GM18517 (cell line): ENCODE measurements around the gene PSMD1.

Source experiments
- ATAC-seq: cut with Tn5 transposase; IDR thresholded peaks from one replicate; pipeline ENCODE4 v1.9.1; 2021; ENCODE audit warnings: mild to moderate bottlenecking, moderate library complexity; ENCODE audit not compliant: unreplicated experiment

PSMD1 gene

DNA sequence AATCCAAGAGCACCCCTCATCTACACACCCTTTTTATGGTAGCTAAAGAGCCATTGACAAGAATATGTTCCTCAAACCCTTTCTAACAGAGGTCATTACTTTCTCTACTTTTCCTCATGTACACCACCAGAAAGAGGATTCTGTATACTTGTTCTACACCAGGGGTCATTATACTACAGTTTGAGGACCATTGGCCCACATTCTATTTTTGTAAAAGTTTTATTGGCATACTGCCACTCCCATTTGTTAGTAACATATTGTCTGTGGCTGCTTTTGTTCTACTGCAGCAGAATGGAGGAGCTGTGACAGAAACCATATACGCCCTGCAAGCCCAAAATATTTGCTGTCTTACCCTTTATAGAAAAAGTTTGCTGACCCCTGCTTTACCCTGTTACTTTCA lies 53.9 kb downstream of the PSMD1 start:
- ATAC-seq = no peak

DNA sequence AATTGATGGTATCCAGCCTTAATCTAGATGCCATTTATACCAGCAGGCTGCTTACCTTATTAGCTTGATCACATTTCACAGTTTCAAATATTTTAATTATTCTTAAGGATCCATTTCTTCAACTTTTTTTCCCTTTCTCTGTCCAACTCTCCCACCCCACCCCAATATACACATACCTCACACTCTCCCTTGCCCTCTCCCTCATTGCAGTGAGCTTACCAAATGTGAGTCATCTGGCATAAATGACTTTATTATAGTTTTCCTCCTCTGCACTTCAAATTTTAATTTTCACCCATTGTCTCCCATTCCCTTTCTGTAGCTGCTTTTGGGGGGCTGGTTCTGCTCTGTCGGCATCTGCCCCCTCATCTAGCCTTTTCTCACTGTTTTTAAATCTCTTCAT lies 55.3 kb downstream of the PSMD1 start:
- ATAC-seq = no peak

DNA sequence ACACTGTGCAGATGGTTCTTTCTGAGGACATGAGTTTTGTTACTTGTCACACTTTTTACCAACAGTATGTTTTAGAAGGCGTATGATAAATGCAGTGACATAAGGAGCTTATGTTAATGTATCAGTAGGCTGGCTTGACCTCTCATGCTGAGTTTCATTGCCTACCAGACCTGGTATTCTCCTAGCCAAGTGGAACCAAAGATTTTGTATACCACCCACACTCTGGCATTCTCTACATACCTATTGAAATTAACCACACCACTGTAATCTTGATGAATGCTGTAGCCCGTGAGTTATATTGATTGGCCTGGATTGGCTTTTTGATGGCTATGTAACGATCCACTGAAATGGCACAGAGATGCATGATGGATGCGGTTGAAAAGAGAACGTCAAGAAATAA lies 56.8 kb downstream of the PSMD1 start:
- ATAC-seq = no peak

DNA sequence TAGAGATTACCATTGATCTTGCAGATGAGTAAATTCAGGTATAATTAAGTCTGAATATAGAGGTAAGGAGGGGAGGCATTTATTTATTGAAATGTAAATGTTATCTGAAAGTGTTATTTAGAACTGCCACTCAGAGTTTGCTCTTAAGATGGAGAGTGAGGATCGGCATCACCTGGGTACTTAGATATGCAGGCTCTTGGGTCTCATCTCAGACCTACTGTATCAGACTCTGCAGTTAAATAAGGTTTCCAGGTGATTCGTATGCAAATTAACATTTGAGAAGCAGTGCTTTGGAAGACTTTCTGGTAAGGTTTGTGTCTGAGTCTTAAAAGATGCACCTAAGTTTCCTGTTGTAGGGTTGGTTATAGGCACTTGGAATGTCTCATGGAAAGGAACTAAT lies 59.0 kb downstream of the PSMD1 start:
- ATAC-seq = no peak

DNA sequence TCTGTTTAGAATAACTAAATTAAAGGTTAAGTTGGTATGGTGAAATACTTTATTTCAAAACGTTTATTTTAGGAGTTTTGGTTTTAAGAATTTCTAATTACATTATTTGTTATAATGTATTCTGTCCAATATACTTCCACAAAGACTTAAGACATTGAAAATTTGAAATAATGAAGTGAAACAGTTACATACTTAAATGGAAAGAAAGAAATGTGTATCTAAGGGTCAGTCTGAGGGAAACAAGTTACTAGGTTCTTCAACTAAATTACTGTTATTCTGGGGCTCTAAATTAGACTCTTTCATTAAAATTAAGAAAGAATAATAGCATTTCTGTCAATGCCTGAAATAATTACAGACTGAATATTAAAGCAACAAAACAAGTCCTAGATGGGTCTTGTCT lies 60.5 kb downstream of the PSMD1 start:
- no peak for ATAC-seq

DNA sequence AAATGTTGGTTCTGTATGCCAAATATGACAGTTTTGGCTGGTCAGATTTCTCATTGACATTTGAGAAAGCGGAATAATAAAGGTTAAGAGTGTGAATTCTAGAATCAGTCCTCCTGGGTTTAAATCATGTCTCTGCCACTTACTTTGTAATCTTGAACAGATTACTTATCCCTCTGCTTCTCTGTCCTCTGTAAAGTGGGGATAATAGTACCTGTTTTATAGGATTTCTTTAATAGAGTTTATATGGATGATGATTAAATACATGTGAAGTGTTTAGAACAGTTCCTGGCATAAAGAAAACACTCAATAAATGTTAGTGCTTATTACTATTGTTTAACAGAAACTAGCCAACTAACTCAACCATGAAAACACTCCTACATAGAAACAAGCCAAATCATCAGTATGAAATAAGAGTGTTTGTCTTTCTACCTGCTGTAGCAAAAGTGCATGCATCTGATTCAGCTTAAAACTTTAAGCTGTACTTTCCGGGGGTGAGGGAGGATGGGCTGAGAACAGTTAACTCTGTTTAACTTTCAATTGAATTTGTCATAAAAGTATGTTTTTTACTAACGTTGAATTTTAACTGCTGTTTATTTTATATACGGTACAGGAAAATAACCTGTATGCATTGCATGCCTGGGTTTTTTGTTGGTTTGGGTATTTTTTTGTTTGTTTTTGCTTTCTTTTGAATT lies 61.4 kb downstream of the PSMD1 start:
- no peak for ATAC-seq

DNA sequence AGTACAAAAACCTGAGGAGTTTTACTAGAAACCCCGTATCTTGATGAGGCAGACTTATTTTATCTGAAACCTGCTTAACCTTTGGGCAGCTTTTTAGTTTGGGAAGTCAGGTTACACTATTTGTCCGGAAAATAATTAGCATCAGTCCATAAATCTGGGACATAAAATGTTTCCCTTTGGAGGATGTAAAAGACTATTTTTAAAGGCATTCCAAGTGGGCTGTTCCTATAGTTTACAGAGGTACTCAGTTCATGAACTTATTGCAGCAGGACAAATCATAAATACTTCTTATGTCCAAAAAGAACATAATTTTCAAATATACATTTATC lies 61.9 kb downstream of the PSMD1 start:
- ATAC-seq = no peak

DNA sequence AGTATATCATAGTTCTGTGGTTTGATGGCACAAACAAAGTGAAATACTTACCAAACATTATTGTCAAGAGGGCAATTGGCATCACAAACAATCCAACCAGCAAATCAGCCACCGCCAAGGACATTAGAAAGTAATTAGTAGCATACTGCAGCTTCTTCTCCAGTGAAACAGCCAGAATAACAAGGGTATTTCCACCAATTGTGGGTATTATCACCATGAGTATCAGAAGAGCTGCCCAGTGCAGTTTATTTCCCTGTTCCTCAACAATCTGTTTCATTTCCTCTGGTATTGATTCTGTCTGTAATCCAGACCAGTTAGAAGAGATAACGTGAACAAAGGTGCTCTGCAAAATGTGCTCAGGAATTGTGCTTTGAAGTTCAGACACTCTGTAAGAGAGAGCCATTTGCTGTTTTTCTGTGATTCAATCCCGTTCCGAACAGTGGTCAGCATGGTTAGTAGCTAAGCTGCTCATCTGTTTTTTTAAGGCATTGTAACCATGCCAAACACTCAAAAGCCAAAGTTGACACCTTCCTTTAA lies 66.8 kb downstream of the PSMD1 start:
- no peak for ATAC-seq

DNA sequence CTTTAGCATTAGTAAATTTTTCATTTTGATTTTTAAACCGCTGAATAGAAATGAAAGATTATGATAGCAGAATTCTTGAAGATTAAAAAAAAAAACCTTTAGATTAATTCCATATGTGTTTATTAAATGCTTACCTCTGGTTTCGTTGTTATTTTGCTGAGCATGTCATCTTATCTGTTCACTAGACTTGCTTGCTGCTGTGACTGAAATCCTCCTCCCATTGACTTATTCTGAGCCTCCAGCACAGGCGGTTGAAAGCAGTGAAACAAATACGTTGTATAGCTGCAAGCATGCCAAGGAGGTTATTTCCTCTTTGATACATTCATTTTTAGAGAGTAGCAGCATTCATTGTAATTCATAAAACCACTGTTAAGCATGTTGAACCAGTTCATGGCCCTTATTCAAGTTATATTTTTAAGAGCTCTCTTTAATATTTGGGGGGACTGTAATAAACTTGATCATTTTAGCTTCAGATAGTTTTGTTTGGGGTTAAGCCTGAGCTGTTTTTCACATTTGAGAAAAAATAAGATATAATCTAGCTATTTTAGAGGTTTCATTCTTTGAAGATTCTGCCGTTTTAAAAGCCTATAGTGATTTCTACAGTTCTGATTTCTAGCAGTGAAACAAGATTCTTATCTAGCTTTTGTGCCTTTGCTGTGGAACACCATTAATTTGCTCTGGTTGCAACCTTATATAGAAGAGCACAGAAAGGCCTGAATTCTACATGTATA lies 68.3 kb downstream of the PSMD1 start, which contains the start of gene HTR2B:
Gene HTR2B (minus strand): TSS at position 205 of the 731 bp plus-strand sequence. CDS start 1,278 bp downstream, outside the sequence.
- ATAC-seq = no peak

DNA sequence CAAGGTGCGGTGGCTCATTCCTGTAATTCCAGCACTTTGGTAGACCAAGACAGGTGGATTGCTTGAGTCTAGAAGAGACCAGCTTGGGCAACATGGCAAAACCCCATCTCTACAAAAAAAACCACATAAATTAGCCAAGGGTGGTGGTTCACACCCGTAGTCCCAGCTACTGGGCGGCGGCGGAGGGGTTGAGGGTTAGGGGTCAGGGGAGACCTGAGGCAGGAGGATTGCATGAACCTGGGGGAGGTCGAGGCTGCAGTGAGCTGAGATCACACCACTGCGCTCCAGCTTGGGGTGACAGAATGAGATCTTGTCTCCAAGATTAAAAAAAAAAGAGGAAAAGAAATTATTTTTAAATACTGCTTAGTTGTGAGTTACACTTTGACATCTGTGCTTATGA lies 69.5 kb downstream of the PSMD1 start:
- ATAC-seq = no peak

DNA sequence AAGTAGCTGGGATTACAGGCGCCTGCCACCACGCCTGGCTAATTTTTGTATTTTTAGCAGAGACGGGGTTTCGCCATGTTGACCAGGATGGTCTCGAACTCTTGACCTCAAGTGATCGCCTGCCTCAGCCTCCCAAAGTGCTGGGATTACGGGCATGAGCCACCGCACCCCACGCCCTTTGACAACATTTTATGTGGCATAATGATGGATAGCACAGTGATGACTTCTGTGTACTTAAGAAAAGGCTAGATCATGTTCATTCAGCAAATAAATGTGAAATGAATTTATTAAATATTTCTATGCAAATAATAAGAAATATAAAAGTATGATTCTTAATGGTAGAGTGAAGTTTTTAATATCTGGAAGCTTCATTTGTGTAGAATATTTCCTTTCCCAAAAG lies 70.8 kb downstream of the PSMD1 start:
- ATAC-seq = no peak

DNA sequence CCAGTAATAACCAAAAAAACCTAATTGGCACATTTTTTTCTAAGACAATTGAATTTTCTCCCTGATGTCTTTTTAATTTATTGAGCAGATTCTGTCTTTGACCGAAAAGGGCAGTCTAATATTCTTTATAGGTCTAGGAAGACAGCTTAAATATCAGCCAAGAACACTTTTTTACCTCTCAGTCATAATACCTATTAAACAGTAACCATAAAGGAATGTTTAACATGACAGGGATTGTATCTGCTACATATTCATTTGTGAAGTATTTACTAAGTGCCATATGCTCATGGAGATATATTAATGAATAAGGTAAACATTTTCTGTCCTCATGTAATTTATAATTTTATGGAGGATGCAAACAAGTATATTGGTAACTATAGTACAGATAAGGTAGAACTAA lies 71.3 kb downstream of the PSMD1 start:
- no peak for ATAC-seq

DNA sequence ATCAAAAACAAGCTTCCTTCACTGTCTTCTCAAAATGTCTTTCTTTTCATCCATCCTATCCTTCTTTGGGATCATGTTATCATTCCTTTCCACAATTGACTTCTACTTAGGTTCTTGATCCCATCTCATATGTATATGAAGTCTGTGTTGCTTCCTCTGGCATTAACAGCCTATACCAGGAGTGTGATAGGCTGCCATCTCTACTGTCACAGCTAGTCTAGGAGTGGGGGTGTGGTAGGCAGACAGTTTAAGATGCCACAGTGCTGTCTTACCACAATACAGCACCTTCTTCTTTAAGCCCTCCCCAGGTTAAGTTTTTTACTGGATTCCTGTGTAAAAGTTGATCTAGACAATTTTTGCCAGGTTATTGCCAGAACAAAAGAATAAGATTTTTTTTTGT lies 71.9 kb downstream of the PSMD1 start:
- ATAC-seq = no peak

DNA sequence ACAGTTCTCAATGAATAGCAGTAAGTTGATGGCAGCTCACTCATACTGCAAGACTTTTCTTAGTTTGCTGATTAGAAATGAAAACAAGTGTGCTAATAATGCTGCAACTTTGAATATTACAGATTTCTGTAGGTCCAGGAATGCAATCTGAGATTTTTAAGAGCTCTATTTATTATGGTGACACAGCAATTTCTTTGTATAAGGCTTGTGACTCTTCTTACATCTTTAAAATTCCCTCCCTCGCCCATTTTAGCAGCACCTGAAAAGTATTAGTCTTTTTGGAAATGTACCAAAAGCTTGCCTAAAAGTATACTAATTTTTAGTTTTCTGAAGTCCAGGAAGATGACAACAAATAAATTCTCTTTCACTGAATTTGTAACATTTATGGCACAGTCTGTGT lies 72.5 kb downstream of the PSMD1 start:
- ATAC-seq = no peak

DNA sequence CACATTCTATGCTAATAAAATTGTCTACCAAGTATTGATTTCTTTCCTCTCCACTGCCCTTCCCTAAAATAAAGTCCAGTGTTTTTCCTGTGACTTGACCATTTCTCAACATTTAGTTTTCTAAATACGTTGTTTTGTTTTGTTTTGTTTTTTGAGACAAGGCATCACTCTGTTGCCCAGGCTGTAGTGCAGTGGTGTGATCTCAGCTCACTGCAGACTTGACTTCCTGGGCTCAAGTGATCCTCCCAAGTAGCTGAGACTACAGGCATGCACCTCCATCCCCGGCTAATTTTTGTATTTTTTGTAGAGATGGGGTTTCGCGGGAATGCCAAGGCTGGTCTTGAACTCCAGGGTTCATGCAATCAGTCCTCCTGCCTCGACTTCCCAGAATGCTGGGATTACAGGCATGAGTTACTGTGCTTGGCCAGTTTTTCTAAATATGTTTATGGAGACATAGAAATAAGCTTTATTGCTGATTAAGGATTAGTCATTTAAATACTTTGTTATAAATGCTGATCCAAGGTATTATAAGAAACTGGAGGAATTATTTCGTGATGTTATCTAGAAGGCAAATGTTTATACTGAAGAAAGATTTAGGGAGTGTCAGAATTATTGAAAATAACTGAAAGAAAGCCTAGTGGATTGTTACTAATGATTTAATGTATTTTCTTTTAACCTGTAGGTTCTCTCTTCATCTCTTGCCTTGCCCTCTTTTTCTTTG lies 73.8 kb downstream of the PSMD1 start:
- no peak for ATAC-seq

DNA sequence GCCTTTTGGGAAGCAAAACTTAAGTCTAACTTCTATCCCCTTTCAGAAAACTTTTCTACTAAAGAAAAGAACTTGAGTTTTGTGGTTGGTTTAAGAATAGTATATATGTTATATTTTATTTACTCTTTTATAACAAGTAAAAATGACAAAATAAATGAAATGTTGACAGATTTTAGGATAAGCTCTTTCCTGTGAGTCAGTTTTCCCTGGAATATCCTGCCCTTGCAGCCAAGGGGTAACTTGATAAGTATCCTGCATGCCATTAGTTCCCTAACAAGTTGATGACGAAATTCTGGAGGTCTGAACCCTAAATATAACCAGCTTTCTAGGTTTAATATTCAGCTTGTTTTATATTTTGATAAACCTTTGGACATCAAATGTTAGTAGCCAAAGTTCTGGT lies 75.5 kb downstream of the PSMD1 start:
- ATAC-seq = no peak

DNA sequence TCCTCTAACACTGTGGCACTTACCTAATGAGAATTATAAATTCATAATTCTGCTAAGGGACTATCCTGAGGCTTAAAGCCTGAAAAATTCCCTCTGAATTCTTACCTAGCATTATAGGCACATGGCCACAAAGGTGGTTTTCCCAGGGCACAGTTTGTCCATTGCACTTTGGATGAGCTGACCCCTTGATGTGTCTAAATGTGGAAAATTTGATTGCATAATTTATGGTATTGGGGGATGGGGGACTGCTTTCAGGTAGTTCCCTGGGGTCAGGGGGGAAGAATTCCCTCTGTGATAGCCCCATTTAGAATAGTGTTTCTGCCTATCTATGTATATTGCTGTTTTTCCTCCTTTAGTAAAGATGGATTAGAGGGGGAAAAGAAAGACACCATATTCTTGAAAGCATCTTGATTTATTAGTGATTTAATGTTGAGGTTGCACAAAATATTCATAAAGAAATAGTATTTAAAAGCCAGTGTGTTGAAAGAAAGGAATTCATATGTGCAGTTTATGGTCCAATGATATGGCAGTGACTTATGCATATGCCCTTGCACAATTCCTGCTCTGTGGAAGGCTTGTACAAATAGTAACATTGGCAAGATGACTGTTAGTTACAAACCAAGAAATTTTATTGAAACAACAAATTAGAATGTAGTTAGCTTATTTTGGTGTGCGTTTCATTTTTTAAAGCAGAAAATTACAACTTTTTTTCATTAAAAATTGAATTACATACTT lies 76.9 kb downstream of the PSMD1 start:
- ATAC-seq = no peak

DNA sequence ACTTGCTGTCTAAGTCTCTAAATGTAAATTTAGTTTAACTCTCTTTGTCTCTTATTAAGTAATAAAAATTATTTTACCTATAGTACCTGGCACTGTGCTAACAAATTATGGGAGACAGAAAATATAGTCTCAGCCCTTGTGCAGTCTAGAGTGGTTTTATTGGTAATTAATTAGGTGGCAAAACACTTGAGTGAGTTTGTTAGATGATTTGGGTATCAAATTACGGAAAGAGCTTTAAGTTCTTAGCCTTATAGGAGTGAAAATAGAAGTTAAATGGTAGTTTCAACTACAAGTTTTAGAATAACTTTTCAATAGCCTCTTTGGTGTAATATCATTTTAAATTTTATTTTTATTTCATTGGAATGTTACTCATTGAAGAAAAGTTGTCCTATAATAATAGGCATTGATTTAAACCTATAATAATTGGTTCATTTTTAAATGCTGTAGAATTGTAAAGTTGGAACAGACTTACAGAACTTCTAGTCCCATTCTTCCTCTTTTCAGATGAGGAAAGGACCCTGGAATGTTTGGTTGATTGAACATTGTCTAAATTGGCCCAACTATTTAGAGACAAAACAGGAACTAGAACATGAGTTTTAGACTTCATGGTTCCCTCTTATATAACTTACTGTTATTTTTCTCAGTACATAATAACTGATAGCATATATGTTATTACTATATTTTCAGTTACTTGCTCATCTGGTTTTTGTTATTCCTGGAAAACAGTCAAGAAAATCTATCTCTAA lies 78.4 kb downstream of the PSMD1 start:
- no peak for ATAC-seq

DNA sequence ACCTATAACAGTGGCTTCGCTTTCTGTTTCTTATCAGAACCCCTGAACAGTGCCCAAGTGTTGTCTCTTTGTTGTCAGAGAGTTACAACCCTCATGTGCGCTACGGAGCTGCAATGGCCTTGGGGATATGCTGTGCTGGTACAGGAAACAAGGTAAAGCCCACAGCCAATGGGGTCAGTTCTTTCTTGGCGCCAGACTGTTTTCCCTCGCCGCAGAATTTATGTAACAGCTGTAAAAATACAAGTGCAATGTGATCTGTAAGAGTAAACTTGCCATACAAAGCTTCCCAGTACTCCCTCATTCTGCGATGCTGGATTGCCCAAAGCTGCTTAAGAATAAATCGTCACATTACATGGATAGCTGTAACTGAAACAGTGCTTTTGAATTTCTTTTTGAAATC lies 82.0 kb downstream of the PSMD1 start:
- ATAC-seq = no peak

DNA sequence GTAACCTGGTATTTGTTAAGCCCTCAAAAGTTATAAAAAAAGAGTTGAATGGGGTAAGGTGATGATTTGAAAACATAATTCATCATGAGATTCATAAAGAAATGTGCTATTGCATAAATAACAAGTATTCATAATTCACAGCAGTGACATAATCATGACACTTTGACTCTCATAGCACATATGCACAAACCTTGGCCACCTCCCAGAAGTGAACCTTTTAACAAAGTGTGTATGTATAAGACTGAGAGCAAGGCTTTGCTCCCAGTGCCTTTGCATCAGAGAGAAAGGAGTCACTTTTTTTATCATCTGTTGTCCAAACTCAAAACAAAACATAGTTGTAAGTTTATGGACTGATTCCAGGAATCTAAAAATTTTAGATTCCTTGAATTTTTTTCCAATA lies 83.1 kb downstream of the PSMD1 start:
- no peak for ATAC-seq
